HG02884 (cell line): ENCODE data around the gene AKR1A1.
A peak's percentile ranks its signal among the peaks of the same experiment; 100 is the strongest.
"Not testable (repeated sequence)": the region's sequence is repeated elsewhere in the genome, so short reads cannot be mapped to it uniquely, and the experiment has no call there.

Experiments
- ATAC-seq: cut with Tn5 transposase; IDR thresholded peaks from one replicate; pipeline ENCODE4 v1.9.1; 2021; ENCODE audit warnings: mild to moderate bottlenecking, moderate library complexity; ENCODE audit not compliant: unreplicated experiment

AKR1A1 gene

DNA sequence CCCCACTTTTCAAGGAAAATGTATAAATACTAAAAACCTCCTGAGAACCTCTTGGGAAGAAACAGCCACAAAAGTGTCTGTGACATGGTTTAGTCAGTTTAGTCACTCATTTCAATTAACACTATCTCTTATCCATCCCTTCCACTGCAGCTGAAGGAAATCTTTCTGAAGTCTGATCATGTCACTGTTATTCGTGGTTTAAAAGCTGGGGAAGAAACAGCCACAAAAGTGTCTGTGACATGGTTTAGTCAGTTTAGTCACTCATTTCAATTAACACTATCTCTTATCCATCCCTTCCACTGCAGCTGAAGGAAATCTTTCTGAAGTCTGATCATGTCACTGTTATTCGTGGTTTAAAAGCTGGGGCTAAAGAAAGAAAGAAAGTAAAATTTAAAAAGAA, 27.1 kb upstream of the AKR1A1 start:
- ATAC-seq = not testable (repeated sequence)

DNA sequence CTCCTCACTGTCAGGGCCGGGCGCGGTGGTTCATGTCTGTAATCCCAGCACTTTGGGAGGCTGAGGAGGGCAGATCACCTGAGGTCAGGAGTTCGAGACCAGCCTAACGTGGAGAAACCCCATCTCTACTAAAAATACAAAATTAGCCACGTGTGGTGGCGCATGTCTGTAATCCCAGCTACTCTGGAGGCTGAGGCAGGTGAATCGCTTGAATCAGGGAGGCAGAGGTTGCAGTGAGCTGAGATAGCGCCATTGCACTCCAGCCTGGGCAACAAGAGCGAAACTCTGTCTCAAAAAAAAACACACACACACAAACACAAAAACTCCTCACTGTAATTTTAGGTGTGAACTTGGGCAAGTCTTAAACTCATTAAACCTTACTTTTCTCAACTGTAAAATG, 26.7 kb upstream of the AKR1A1 start:
- not testable (repeated sequence) for ATAC-seq

- no peak for ATAC-seq
Observed at GRCh38 chr1:45526135-45526644, 24.4 kb upstream of the AKR1A1 start.

GRCh38 chr1:45530632-45531135, 19.9 kb upstream of the AKR1A1 start:
- ATAC-seq = no peak

- ATAC-seq = no peak
Observed at GRCh38 chr1:45531873-45532272, 18.8 kb upstream of the AKR1A1 start.

DNA sequence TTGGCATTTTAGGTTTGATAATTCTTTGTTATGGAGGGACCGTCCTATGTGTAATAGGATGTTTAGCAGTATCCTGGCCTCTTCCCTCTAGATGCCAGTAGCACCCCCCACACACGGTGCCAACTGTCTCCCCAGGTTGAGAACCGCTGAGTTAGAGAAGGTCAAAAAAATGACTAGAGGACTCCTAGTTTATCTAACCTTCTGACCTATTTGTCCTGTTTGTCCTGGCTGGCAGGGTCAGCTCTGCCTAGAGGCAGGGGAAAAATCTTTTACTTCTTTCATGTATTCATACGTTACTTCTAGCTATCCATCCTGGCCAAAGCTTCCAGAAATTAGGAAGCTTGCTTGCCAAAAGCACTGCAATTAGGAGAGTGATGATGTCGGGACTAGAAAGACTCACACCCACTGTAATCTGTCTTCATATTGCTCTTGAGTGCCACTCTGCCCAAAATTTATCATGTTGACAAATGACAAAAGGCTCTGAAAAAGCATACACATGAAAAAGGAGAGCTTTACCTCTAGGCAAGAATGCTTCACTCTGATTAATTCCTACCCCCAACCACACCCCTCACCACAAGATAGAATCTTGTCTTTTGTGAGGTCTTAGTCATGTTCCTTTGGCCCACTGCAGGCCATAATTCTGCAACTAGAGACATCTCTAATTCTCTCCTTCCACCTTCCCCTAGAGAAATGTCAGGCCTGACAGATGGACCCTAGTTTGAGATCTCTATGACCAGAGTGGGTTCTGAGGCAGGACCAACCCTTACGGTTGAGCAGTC, 14.4 kb upstream of the AKR1A1 start:
- ATAC-seq = no peak

- ATAC-seq = no peak
Observed at GRCh38 chr1:45536886-45537285, 13.7 kb upstream of the AKR1A1 start.

- ATAC-seq = no peak
Observed at GRCh38 chr1:45541193-45541592, 9.4 kb upstream of the AKR1A1 start.

- no peak for ATAC-seq
Observed at GRCh38 chr1:45542591-45542990, 8.0 kb upstream of the AKR1A1 start.

DNA sequence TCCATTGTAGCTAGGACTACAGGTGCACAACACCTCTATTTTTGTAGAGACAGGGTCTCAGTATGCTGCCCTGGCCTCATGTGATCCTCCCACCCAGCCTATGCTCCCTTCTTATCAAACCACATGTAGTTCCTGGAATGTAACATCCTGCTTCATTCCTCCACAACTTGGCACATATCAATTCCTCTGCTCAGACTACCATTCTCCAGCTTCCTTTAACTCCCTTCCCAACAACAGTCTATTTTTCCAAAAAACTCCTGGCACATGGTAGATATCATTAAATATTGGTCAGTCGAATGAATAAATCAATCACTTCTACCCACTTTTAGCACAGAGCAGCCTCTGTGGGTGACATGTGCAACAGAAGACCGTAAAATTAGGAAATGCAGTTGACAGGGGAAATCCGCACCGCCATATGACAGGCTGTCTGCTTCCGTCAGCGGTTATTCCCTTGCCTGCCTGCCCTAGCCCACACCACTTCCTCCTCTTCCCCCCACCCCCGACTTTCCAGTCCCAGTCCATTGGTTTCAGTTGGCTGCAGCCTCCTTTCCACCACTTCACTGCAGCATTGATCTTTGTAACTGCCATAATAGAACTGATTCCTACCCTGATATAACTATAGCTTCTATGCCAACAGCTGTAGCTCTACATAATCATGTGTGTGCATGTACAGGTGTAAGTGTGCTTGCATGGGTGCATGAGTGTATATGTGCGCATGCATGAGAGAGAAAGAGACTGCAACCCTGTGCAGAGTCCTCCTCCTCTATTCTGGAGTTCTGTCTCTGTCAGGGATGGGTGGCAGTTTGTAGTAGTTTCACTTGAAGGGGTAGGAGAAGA, 6.8 kb upstream of the AKR1A1 start:
- ATAC-seq = no peak

DNA sequence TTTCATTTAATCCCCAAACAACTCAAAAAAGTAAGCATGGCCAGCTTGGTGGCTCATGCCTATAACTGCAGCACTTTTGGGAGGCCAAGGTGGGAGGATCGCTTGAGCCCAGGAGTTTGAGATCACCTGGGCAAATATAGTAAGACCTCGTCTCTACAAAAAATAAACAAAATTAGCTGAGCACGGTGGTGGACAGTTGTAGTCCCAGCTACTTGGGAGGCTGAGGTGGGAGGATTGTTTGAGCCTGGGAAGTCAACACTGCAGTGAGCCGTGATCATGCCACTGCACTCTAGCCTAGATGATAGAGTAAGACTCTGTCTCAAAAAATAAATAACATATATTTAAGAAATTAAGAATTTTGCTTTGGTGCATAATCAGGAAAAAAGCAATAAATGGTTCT, 6.1 kb upstream of the AKR1A1 start:
- ATAC-seq = no peak

DNA sequence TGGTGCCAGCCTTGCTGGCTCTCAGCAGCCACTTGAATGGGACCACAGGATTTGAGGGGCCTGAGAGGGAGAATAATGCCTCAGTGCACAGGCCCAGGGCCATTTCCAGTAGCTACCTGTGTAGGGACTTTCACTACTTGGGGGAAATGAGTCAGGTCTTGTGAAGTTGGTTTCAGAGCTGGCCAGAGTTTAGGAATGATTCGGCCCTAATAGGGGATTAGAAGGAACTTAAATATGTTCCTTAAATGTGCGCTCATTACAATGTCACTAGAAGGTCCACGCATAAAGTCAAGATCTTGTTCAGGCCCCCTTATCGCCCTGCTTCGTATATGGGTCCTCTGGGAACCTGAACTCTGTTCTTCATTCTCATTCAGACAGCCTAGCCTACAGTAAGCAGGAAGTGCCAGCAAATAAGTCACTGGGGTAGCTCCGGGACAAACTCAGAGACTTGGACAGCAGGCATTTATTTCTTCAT, 5.6 kb upstream of the AKR1A1 start:
- peak; percentile 50 for ATAC-seq

DNA sequence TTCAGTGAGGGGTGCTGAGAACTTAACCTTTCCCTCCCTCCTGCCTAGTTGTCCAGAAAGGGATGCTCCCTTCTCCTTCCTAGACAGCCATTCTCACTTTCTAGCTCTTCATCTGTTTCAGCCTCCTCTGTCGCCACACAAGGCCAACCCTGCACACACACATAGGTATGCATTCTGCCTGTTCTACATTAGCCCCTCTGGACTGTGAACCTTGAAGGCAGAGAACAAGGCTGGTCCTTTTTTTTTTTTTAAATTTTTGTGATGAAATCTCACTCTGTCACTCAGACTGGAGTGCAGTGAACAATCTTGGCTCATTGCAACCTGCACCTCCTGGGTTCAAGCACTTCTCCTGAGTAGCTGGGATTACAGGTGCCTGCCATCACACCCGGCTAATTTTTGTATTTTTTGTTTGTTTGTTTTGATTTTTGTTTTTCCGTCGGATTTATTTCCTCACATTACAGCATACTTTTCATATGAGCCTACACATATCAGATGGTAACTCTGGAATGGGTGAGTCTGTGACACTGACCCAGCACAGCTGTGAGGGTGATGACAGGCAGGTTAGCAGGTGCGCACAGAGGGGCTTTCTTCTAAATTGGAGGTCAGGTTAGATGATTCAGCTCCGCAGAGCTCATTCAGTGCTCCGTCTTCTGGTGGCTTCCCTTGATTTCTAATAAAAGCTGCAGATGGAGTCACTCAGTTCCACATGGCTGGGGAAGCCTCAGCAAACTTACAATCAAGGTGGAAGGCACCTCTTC, 4.9 kb upstream of the AKR1A1 start:
- ATAC-seq = no peak

DNA sequence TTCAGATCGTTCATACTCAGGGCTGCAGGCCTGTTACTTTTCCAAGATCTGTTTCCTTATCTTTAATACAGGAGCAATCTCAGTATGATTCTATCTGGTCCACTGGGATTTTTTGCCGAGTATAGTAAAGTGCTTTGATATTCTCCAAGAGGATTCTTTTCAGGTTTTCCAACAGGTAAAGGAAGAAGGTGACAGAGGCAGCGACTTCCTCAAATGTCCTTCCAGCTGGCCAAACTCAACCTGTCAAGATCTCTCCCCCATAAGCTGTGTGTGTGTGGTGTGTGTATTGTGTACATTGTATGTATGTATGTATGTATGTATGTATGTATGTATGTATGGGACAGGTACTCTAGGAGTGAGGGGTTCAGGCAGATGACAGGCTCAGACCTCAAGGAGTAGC, 1.1 kb downstream of the AKR1A1 start:
- ATAC-seq = no peak

DNA sequence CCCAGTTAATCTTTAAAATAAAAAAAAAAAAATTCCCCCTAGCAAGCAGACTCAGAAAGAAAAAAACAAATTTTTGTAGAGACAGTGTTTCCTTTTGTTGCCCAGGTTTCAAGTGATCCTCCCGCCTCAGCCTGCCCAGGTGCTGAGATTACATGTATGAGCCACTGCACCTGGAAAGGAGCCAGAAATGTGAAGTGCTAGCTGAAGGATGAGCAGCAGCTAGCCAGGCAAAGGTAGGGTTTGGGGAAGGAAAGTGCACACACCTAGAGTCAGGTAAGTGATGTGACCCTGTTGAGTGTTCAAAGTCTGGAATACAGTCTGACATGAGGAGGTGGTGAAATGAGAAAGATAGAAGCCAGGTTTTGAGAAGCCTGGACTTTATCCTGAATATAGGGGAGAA, 1.7 kb downstream of the AKR1A1 start:
- ATAC-seq = no peak

- ATAC-seq = no peak
Observed at GRCh38 chr1:45554198-45554597, 3.6 kb downstream of the AKR1A1 start.

GRCh38 chr1:45557422-45557944, 6.9 kb downstream of the AKR1A1 start:
- ATAC-seq = no peak

- no peak for ATAC-seq
Observed at GRCh38 chr1:45563843-45564242, 13.2 kb downstream of the AKR1A1 start.

- no peak for ATAC-seq
Observed at GRCh38 chr1:45566722-45567121, 16.1 kb downstream of the AKR1A1 start.

- no peak for ATAC-seq
Observed at GRCh38 chr1:45567911-45568310, 17.3 kb downstream of the AKR1A1 start.

GRCh38 chr1:45568421-45568820, 17.8 kb downstream of the AKR1A1 start:
- ATAC-seq = no peak
